Kidney (tissue), 14 donors: Measurements from ENCODE around the gene SOCS4. TPM values are rescaled to one million over a fixed set of nuclear protein-coding genes. Genes with fewer than 3 reads are reported as not detected.
"Not testable (repeated sequence)": the region's sequence is repeated elsewhere in the genome, so short reads cannot be mapped to it uniquely, and the experiment has no call there.

Source experiments
- DNase-seq, 5 donors: peaks; one replicate each; pipeline ENCODE4 v3.0.0-alpha.2; 2013 to 2020
- FAIRE-seq: peaks from 2 replicates; lab custom pipeline; 2012; peaks lifted over from hg19 to GRCh38; lab: Jason Lieb, UNC
- H3K27ac ChIP-seq, 2 donors: one replicate each; pipeline ENCODE4 v1.7.0; 2013; ENCODE audit warnings: low read depth in 2 of 2, low read length in 2 of 2, inconsistent platforms in 1 of 2
- H3K27me3 ChIP-seq: one replicate; pipeline ENCODE4 v1.7.1; 2013; ENCODE audit warnings: low read length, inconsistent platforms; ENCODE audit not compliant: control insufficient read depth, insufficient read depth
- H3K36me3 ChIP-seq, 3 donors: one replicate each; pipeline versions ENCODE4 v1.7.0 to v1.7.1; 2013; ENCODE audit warnings: low read length in 3 of 3, control low read depth in 1 of 3, inconsistent platforms in 1 of 3; ENCODE audit not compliant: insufficient read depth in 3 of 3, control insufficient read depth in 2 of 3
- H3K4me1 ChIP-seq, 3 donors: one replicate each; pipeline versions ENCODE4 v1.7.0 to v1.7.1; 2013; ENCODE audit warnings: low read length in 3 of 3, inconsistent platforms in 1 of 3, low read depth in 1 of 3; ENCODE audit not compliant: control insufficient read depth in 2 of 3, insufficient read depth in 2 of 3
- H3K4me3 ChIP-seq, 3 donors: one replicate each; pipeline versions ENCODE4 v1.7.0 to v1.8.1; 2013; ENCODE audit warnings: low read length in 3 of 3, control low read depth in 1 of 3, inconsistent platforms in 1 of 3
- H3K9ac ChIP-seq, 3 donors: one replicate each; pipeline versions ENCODE4 v1.7.0 to v1.7.1; 2013; ENCODE audit warnings: low read length in 3 of 3, control low read depth in 1 of 3, inconsistent platforms in 1 of 3
- H3K9me3 ChIP-seq, 3 donors: one replicate each; pipeline versions ENCODE4 v1.7.0 to v1.7.1; 2013; ENCODE audit warnings: low read length in 3 of 3, control low read depth in 1 of 3, inconsistent platforms in 1 of 3; ENCODE audit not compliant: control insufficient read depth in 2 of 3, insufficient read depth in 1 of 3
- intact Hi-C: fragments of 100-400 bp; cut with DNase I; formaldehyde crosslinking; loops from one replicate; pipeline ENCODE4 v1.11.1; 2022
- polyA plus RNA-seq: library from polyadenylated mRNA; stranded (reverse); fragments of 350-450 nt; fragmentation: Illumina TruSeq; extraction: RNeasy Lipid Tissue Mini Kit (QIAGEN cat#74804); gene quantifications from one replicate; pipeline ENCODE4 v1.2.3, GENCODE V29; 2014; ENCODE audit warnings: low read depth, low replicate concordance; ENCODE audit not compliant: insufficient read depth
- total RNA-seq: library from RNA; stranded (reverse); fragmentation: NEBNext Ultra II Directional; extraction: Animal tissue kit (Norgen Biotek cat#: 25700); gene quantifications from one replicate; pipeline ENCODE4 v1.2.1, GENCODE V29; 2021
- TF ChIP-seq, protein P1 (sequence below): IDR thresholded peaks from 3 replicates; pipeline ENCODE4 v1.5.1; 2012; ENCODE audit warnings: mild to moderate bottlenecking, moderate library complexity, borderline replicate concordance; ENCODE audit not compliant: insufficient read depth; ENCODE audit errors: extremely low read depth
- donor health status: control.
- donor health status: control.
- donor health status: control.
- donor health status: control.
- donor health status: control.
- donor health status: DM: yes; HTN: yes; CAD: no.
- donor health status: Normal renal cell carcinoma (clear cell type).

SOCS4 gene
- total and polyA plus RNA-seq, 2 donors from 2014 or later = 6.0 to 30.5 TPM

DNA sequence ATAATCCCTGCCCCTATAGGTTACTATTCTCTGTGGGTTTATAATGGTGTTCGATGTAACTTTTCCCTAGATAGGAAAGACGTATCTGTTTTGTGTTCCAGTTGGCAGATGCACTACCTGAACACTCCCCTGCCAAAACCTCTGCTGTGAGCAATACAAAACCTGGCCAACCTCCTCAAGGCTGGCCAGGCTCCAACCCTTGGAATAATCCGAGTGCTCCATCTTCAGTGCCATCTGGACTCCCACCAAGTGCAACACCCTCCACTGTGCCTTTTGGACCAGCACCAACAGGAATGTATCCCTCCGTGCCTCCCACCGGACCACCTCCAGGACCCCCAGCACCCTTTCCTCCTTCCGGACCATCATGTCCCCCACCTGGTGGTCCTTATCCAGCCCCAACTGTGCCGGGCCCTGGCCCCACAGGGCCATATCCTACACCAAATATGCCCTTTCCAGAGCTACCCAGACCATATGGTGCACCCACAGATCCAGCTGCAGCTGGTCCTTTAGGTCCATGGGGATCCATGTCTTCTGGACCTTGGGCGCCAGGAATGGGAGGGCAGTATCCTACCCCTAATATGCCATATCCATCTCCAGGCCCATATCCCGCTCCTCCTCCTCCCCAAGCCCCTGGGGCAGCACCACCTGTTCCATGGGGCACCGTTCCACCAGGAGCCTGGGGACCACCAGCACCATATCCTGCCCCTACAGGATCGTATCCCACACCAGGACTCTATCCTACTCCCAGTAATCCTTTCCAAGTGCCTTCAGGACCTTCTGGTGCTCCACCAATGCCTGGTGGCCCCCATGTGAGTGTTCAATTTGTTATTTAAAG is 35.7 kb downstream of the SOCS4 start:
- FAIRE-seq (no peak), DNase-seq (no peak)
- no peaks in the 10 kb centered on the region for H3K9me3 ChIP-seq
- no peaks in the 10 kb centered on the region for H3K27me3 ChIP-seq
- peaks cover 0 to 21% (median 19%) of the 10 kb centered on the region in 3 donors for H3K36me3 ChIP-seq
- no peak overlapping the region for H3K9ac ChIP-seq
- TF ChIP-seq, protein P1, sequence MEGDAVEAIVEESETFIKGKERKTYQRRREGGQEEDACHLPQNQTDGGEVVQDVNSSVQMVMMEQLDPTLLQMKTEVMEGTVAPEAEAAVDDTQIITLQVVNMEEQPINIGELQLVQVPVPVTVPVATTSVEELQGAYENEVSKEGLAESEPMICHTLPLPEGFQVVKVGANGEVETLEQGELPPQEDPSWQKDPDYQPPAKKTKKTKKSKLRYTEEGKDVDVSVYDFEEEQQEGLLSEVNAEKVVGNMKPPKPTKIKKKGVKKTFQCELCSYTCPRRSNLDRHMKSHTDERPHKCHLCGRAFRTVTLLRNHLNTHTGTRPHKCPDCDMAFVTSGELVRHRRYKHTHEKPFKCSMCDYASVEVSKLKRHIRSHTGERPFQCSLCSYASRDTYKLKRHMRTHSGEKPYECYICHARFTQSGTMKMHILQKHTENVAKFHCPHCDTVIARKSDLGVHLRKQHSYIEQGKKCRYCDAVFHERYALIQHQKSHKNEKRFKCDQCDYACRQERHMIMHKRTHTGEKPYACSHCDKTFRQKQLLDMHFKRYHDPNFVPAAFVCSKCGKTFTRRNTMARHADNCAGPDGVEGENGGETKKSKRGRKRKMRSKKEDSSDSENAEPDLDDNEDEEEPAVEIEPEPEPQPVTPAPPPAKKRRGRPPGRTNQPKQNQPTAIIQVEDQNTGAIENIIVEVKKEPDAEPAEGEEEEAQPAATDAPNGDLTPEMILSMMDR = no peak
- intact Hi-C loops = no loop called here
- no peak overlapping the region for H3K27ac ChIP-seq
- peaks cover 0 to 3% (median 0%) of the 10 kb centered on the region in 3 donors for H3K4me1 ChIP-seq
- no peak overlapping the region for H3K4me3 ChIP-seq

DNA sequence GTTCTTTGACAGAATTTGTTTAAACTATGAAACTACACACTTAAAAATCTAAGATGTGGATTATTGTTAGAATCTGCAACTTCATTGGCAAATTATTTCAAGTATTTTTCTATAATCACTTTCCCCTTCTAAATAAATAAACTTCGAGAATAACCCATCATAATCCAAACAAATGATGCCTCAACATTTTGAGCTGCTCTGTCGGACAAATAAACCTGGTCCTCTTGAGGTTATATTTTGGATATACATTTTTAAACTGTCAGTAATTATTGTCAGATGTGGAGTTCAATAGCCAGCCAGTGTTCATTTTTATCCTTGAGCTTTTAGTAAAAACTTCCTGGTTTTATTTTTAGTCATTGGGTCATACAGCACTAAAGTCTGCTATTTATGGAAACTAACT is 37.9 kb downstream of the SOCS4 start:
- FAIRE-seq = peak; percentile 30
- H3K27ac ChIP-seq, H3K9ac ChIP-seq, H3K27me3 ChIP-seq, intact Hi-C loops, DNase-seq, H3K4me1 ChIP-seq, H3K4me3 ChIP-seq, H3K9me3 ChIP-seq: not testable (repeated sequence)
- peaks cover 0 to 21% (median 16%) of the 10 kb centered on the region in 3 donors for H3K36me3 ChIP-seq

DNA sequence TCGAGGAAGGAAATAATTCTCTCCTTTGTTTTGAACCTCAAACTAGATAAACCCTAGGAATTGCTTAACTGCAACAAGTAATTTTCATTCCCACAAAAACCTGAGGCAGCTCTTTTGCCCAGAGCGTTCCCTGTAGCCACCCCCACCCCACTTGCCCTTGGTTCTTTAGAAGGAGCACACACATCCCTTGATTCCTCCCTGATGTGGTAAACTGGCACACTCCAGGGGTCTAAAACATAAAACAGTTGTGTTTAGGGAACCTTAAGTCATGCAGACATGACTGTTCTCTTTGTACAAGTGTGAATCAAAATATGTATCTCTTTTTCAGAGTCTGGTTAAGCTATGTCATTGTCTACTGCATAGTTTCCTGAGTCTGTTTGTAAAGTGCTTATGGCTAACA is 38.4 kb downstream of the SOCS4 start:
- H3K36me3 ChIP-seq = peaks cover 0 to 21% (median 16%) of the 10 kb centered on the region in 3 donors
- FAIRE-seq = no peak

DNA sequence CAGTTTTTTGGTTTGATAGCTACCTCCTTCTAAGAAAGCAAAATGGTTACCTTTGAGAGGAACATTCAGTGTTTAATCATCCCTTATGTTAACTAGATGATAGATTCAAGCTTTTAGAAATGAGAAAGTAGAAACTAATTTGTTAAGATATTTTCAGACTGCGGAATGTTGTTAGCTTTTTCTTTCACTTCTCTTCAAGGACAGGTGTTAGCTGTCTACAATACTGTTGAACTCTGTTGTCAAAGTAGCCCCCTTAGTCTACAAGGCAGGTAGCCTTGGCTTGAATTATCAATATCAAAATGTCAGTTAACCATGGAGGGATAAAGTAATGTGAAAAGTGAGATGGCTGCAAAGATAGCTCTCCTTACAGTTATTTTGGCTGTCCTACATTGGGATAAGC is 39.2 kb downstream of the SOCS4 start:
- intact Hi-C loops = no loop called here
- H3K9me3 ChIP-seq = no peaks in the 10 kb centered on the region
- TF ChIP-seq, protein P1 = no peak
- peaks cover 0 to 3% (median 2%) of the 10 kb centered on the region in 3 donors for H3K4me1 ChIP-seq
- peaks cover 0 to 21% (median 16%) of the 10 kb centered on the region in 3 donors for H3K36me3 ChIP-seq
- no peak overlapping the region for H3K27ac ChIP-seq
- no peak overlapping the region for H3K4me3 ChIP-seq
- no peak overlapping the region for H3K9ac ChIP-seq
- FAIRE-seq (no peak), DNase-seq (no peak)
- no peaks in the 10 kb centered on the region for H3K27me3 ChIP-seq

More for the DNA sequence above, 38.4 kb downstream of the SOCS4 start:
- no peak overlapping the region for H3K27ac ChIP-seq
- no peak overlapping the region for H3K9ac ChIP-seq
- intact Hi-C loops = no loop called here
- TF ChIP-seq, protein P1 = no peak
- no peak overlapping the region for H3K4me3 ChIP-seq
- no peaks in the 10 kb centered on the region for H3K27me3 ChIP-seq
- H3K4me1 ChIP-seq = peaks cover 0 to 3% (median 0%) of the 10 kb centered on the region in 3 donors
- DNase-seq = no peak
- no peaks in the 10 kb centered on the region for H3K9me3 ChIP-seq
